NCI-H524 treated with DMSO at 0.1 percent for 48 hours (cell line): Measurements from ENCODE around the gene YES1.
"Not testable (repeated sequence)": the region's sequence is repeated elsewhere in the genome, so short reads cannot be mapped to it uniquely, and the experiment has no call there.

Source experiments
- DNase-seq: peaks from one replicate; lab custom pipeline; 2025; lab: John Stamatoyannopoulos, UW

The YES1 gene

GRCh38 chr18:683531-683930, 128.5 kb downstream of the YES1 start:
- DNase-seq: no peak

GRCh38 chr18:682833-683232, 129.2 kb downstream of the YES1 start:
- DNase-seq: no peak

GRCh38 chr18:682416-682815, 129.6 kb downstream of the YES1 start:
- DNase-seq: not testable (repeated sequence)

- no peak for DNase-seq
Measured at GRCh38 chr18:681985-682384, 130.1 kb downstream of the YES1 start.

GRCh38 chr18:680392-680791, 131.7 kb downstream of the YES1 start:
- DNase-seq: no peak

- no peak for DNase-seq
Measured at GRCh38 chr18:679516-679915, 132.5 kb downstream of the YES1 start.

GRCh38 chr18:678482-679182, 133.4 kb downstream of the YES1 start:
- no peak for DNase-seq

GRCh38 chr18:677951-678381, 134.1 kb downstream of the YES1 start:
- no peak for DNase-seq

GRCh38 chr18:677145-677544, 134.9 kb downstream of the YES1 start:
- no peak for DNase-seq

GRCh38 chr18:676736-677135, 135.3 kb downstream of the YES1 start:
- no peak for DNase-seq

- DNase-seq: no peak
Measured at GRCh38 chr18:676069-676468, 136.0 kb downstream of the YES1 start.

GRCh38 chr18:675307-675706, 136.7 kb downstream of the YES1 start:
- DNase-seq: no peak

- DNase-seq: no peak
Measured at GRCh38 chr18:673769-674168, 138.3 kb downstream of the YES1 start.

- no peak for DNase-seq
Measured at GRCh38 chr18:673317-673716, 138.7 kb downstream of the YES1 start.
